Measurements from ENCODE around the gene ACTBL2. TPM values are rescaled to one million over a fixed set of nuclear protein-coding genes. Genes with fewer than 3 reads are reported as not detected.

ACTBL2 gene
- polyA plus RNA-seq, 2 of the 4 experiments (the other 2 are of a cell fraction), result 0.06 TPM

DNA sequence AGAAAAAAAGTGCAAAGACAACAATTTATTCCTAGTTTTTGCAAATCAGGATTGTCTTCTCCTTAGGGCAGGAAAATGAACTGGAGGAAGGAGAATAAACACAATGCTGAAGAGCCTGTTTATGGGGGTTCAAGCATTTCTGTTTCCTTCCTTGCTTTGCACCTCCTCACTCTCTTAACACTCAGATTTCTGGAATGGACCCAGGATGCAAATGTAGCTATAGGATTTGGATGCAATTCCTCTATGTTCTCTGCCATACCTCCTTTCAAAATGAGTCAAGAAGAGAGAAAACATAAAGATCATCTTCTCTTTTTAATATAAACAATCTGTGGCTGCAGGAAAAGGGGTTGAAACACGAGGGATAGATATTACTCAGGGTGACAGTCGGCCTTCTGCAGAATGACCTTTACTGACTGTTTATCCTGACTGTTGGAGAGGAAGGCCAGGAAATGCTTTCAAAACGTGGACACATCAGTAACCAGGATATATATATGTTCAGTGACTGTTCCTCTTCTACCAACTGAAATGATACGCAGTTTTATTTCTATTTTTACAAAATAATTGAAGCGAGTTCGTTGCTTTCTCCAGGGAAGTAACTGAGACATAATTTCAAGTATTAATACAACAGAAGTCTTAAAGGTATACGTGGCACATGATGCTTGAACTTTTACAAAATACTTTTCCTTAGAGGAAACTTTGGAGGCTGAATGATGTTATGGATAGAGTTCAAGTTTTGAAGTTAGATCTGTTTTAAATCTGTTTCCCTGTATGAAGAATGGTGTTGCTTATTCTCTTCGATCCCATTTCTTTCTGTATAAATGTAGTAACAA is 44.4 kb downstream of the ACTBL2 start:
- POLR2A ChIA-PET, result no interaction called here
- H3K4me1 ChIP-seq, result peaks cover 34% of the 10 kb centered on the region; the same call in 2 of the 3 replicates
- H3K27ac ChIP-seq, result 0 out of 6 replicates have a peak overlapping the region, but pooled peaks of 1 of the 2 experiments have one; percentile 10
- TF ChIP-seq RNF2 (IDR thresholded peaks at IDR 0.05; ENCODE audit: borderline replicate concordance, low read depth) (no peak), EHF (CRISPR knock-in tag; IDR thresholded peaks at IDR 0.05) (no peak), TP53 (CRISPR knock-in tag; IDR thresholded peaks at IDR 0.05) (no peak), EHMT2 (IDR thresholded peaks at IDR 0.05; ENCODE audit: low read depth) (no peak), RARB (CRISPR knock-in tag; IDR thresholded peaks at IDR 0.05) (no peak), RFX5 (IDR thresholded peaks at IDR 0.05) (no peak), JUNB (IDR thresholded peaks at IDR 0.05) (no peak), NR3C1 (IDR thresholded peaks at IDR 0.05) (no peak), ZC3H11A (IDR thresholded peaks at IDR 0.05) (no peak), HEYL (CRISPR knock-in tag; IDR thresholded peaks at IDR 0.05) (no peak), SREBF2 (IDR thresholded peaks at IDR 0.05) (no peak), BHLHE40 (IDR thresholded peaks at IDR 0.05; ENCODE audit: low read depth, low read length) (no peak), CBX2 (IDR thresholded peaks at IDR 0.05; ENCODE audit: borderline replicate concordance, low read depth) (no peak), HOXB13 (CRISPR knock-in tag; IDR thresholded peaks at IDR 0.05; ENCODE audit: low read depth) (no peak)
- TF ChIP-seq, protein P1, sequence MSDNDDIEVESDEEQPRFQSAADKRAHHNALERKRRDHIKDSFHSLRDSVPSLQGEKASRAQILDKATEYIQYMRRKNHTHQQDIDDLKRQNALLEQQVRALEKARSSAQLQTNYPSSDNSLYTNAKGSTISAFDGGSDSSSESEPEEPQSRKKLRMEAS (IDR thresholded peaks at IDR 0.05), result no peak
- TF ChIP-seq, protein P2, sequence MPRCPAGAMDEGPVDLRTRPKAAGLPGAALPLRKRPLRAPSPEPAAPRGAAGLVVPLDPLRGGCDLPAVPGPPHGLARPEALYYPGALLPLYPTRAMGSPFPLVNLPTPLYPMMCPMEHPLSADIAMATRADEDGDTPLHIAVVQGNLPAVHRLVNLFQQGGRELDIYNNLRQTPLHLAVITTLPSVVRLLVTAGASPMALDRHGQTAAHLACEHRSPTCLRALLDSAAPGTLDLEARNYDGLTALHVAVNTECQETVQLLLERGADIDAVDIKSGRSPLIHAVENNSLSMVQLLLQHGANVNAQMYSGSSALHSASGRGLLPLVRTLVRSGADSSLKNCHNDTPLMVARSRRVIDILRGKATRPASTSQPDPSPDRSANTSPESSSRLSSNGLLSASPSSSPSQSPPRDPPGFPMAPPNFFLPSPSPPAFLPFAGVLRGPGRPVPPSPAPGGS (IDR thresholded peaks at IDR 0.05), result no peak
- TF ChIP-seq, protein P3, sequence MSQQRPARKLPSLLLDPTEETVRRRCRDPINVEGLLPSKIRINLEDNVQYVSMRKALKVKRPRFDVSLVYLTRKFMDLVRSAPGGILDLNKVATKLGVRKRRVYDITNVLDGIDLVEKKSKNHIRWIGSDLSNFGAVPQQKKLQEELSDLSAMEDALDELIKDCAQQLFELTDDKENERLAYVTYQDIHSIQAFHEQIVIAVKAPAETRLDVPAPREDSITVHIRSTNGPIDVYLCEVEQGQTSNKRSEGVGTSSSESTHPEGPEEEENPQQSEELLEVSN (IDR thresholded peaks at IDR 0.05; ENCODE audit: borderline replicate concordance, low read depth), result no peak
- TF ChIP-seq, protein P4, sequence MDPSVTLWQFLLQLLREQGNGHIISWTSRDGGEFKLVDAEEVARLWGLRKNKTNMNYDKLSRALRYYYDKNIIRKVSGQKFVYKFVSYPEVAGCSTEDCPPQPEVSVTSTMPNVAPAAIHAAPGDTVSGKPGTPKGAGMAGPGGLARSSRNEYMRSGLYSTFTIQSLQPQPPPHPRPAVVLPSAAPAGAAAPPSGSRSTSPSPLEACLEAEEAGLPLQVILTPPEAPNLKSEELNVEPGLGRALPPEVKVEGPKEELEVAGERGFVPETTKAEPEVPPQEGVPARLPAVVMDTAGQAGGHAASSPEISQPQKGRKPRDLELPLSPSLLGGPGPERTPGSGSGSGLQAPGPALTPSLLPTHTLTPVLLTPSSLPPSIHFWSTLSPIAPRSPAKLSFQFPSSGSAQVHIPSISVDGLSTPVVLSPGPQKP (IDR thresholded peaks at IDR 0.05; ENCODE audit: low read depth, low read length), result no peak
- TF ChIP-seq, protein P5, sequence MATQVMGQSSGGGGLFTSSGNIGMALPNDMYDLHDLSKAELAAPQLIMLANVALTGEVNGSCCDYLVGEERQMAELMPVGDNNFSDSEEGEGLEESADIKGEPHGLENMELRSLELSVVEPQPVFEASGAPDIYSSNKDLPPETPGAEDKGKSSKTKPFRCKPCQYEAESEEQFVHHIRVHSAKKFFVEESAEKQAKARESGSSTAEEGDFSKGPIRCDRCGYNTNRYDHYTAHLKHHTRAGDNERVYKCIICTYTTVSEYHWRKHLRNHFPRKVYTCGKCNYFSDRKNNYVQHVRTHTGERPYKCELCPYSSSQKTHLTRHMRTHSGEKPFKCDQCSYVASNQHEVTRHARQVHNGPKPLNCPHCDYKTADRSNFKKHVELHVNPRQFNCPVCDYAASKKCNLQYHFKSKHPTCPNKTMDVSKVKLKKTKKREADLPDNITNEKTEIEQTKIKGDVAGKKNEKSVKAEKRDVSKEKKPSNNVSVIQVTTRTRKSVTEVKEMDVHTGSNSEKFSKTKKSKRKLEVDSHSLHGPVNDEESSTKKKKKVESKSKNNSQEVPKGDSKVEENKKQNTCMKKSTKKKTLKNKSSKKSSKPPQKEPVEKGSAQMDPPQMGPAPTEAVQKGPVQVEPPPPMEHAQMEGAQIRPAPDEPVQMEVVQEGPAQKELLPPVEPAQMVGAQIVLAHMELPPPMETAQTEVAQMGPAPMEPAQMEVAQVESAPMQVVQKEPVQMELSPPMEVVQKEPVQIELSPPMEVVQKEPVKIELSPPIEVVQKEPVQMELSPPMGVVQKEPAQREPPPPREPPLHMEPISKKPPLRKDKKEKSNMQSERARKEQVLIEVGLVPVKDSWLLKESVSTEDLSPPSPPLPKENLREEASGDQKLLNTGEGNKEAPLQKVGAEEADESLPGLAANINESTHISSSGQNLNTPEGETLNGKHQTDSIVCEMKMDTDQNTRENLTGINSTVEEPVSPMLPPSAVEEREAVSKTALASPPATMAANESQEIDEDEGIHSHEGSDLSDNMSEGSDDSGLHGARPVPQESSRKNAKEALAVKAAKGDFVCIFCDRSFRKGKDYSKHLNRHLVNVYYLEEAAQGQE (IDR thresholded peaks at IDR 0.05), result no peak
- FAIRE-seq, result no peak
- H3K9me3 ChIP-seq, result no peaks in the 10 kb centered on the region
- no peak for ATAC-seq
- no peak overlapping the region for H3K4me3 ChIP-seq
- no peak for DNase-seq (ENCODE audit: low read depth in 1 of 2, low spot score in 1 of 2)
- CTCF ChIA-PET, result no interaction called here
- WGBS (ENCODE audit: missing lambda C conversion rate), result 63% methylated on average over 8 of the region's 8 CpGs
- no peak overlapping the region for H3K4me2 ChIP-seq

DNA sequence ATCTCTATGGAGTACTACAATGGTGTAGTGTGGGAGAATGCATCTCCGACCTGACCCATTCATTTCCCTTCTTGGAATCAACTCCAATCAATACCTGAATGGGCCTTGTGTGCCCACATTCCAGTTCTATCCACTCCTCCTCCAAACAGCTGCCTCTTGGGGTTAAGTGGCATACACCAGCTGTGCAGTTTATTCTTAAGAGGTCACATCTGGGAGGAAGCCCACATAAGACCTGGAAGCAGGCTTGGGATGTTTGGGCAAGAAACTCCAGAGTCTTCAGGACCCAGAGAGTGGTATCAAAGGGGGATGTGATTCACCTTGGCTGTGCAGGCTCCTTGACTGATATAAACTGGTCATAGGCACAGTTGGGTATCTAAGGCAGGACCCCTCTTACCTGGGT is 46.0 kb downstream of the ACTBL2 start:
- no peak for FAIRE-seq
- CTCF ChIA-PET, result interaction anchor here (3.4 kb wide), 1 partner anchor 138 kb away, joined by 14 read pairs; no protein-coding TSS in a partner anchor

More for the DNA sequence above, 46.0 kb downstream of the ACTBL2 start:
- peak overlapping the region; percentile 46; the same call in 1 of the 3 replicates for H3K4me2 ChIP-seq
- no peak for DNase-seq (ENCODE audit: low read depth in 1 of 2, low spot score in 1 of 2)
- H3K4me1 ChIP-seq, result peaks cover 22% of the 10 kb centered on the region; the same call in 2 of the 3 replicates
- 89% methylated on average over 1 of the region's 1 CpG for WGBS (ENCODE audit: missing lambda C conversion rate)
- no peak for ATAC-seq
- no peak overlapping the region for H3K4me3 ChIP-seq
- no peaks in the 10 kb centered on the region for H3K9me3 ChIP-seq
- peak overlapping the region; percentile 68 to 72 for H3K27ac ChIP-seq
- no peak for TF ChIP-seq EHF (CRISPR knock-in tag; IDR thresholded peaks at IDR 0.05)
- no peak for TF ChIP-seq HOXA7 (CRISPR knock-in tag; IDR thresholded peaks at IDR 0.05)
- no peak for TF ChIP-seq EP300 (IDR thresholded peaks at IDR 0.05)
- TF ChIP-seq TFCP2L1 (CRISPR knock-in tag; IDR thresholded peaks at IDR 0.05), result no peak
- TF ChIP-seq ZFP36 (IDR thresholded peaks at IDR 0.05; ENCODE audit: borderline replicate concordance, partially characterized antibody), result no peak
- TF ChIP-seq RCOR1 (IDR thresholded peaks at IDR 0.05; ENCODE audit: low read depth, low read length), result no peak
- no peak for TF ChIP-seq MYC (IDR thresholded peaks at IDR 0.05; ENCODE audit: borderline replicate concordance, low read length)
- TF ChIP-seq NR3C1 (IDR thresholded peaks at IDR 0.05), result no peak
- no peak for TF ChIP-seq HDAC2 (IDR thresholded peaks at IDR 0.05)
- no peak for TF ChIP-seq TP53 (CRISPR knock-in tag; IDR thresholded peaks at IDR 0.05)
- POLR2A ChIA-PET, result no interaction called here

Data from A549 (cell line).